HG03439 (cell line): ENCODE results near the gene RNF175.

Experiments used
- ATAC-seq: cut with Tn5 transposase; IDR thresholded peaks from one replicate; pipeline ENCODE4 v1.9.1; 2021; ENCODE audit warnings: mild to moderate bottlenecking, moderate library complexity; ENCODE audit not compliant: unreplicated experiment

The RNF175 gene

GRCh38 chr4:153759407-153760316 is at the start of gene RNF175:
Gene RNF175, minus strand, starts transcription at chr4:153760024. Its CDS starts 162 bp downstream, at chr4:153759862.
- no peak for ATAC-seq

DNA sequence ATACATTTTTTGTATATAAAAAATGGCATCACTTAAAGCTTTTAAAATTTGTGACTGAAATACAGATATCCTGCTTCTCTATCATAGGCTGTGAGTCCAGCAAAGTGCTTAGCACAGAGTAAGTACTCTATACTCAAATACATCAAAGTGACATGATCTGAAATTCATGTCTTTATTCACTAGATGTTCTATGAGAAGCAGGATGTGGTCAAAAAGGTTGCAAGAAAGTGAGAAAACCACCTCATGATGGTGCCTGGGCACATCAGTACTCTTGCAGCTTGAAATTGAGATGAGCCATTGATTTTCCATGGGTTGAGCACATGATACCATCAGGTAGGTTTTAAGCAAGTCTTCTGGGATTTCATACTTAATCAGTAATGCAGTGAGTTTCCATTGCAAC is 49.5 kb upstream of the RNF175 start:
- peak; percentile 44 for ATAC-seq

GRCh38 chr4:153808175-153808574 is 48.4 kb upstream of the RNF175 start:
- ATAC-seq, result no peak

- no peak for ATAC-seq
Observed at GRCh38 chr4:153806073-153806472, 46.2 kb upstream of the RNF175 start.

- no peak for ATAC-seq
Observed at GRCh38 chr4:153804722-153805121, 44.9 kb upstream of the RNF175 start.

DNA sequence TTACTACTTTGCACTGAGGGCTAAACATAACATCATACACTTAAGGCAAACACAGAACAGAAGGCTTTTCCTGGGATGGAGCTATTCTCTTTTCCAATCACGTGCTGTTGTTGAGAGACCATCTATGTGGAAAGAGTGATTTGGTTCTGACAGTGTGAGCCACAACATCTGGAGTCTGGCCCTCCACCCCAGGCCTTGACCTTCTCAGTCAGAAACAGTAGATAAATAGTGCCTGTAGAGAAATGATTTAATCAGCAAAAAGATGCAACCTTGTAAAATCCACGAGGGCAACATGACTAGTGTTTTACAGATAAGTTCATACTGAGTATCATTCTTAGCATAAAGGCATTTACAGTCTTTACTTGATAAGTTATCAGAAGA is 39.9 kb upstream of the RNF175 start:
- ATAC-seq, result no peak

GRCh38 chr4:153798901-153799693 is 39.3 kb upstream of the RNF175 start:
- ATAC-seq, result no peak

DNA sequence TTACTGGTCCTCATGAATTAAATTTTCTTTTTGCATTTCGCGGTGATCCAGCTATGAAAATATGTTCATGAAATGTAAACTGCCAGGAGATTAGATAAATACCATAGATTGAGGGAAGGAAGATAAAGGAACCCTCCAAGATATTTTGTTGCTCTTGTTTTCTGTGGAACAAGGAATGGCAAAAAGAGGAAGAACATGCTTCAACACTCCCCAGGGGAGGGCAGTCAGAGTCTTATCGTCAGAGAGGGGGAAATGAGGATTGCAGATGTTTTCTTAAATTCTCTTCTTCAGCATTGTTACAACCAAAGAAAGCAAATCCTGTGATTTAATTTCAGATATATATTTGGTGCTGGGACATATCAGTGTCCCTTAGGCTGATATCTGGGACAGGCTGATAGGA is 38.6 kb upstream of the RNF175 start:
- ATAC-seq, result no peak

DNA sequence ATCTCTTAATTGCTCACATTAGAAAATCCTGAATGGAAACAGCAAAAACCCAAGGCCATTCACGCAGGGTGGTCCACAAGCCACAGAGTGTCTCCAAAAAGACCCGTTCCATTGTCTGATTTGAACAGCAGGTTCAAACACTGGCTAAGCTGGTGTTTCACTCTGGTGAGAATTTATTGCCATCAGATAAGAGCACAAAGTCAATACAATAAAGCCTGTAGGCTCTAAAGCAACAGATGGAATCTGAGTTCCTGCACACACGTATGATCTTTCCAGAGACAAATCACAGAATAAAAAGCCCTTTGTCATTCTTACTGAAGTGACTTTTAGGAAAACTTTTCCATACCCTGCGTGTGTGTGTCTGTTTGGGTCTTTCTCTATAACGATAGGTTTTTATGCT is 34.2 kb upstream of the RNF175 start:
- no peak for ATAC-seq

- no peak for ATAC-seq
Observed at GRCh38 chr4:153792618-153793247, 32.9 kb upstream of the RNF175 start.

DNA sequence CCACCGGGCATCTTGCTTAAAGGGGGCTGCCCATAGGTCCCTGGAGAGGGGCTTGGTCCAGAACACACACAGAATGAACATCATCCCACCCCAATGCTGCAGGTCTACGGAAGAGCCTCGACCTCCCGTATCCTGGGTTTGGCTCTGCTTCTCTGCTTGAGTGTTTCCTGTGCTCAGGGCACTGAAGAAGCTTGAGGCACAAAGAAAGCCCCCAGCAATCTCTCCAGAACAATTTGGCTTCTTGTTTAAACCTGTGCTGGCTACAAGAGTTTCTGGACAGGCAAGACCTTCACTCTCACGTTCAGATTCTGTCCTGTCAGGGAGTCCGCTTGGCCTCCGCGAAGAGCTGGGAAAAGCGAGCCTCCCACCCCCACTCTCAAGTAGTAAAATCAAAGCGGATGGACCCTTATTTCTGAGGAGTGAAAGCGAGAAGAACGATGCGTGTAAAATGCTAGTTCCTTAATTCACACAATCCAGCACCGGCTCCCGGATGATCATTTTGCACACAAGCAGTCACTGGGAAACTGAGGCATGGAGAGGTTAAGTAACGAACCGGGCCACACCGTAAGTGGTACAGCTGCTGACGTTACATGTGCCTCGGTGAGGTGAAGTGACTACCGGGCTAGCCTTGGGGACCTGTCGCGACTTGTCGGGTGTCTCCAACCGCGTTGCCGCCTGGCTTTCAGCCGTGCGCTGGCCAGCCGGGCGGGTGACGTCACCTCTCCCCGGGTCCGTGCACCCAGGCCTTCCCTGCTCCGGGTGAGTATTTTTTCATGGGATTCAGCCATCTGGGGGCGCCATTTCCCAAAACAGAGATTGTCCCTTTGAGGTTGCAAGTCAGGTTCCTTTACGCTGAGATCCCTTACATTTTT is 32.2 kb upstream of the RNF175 start:
- no peak for ATAC-seq

DNA sequence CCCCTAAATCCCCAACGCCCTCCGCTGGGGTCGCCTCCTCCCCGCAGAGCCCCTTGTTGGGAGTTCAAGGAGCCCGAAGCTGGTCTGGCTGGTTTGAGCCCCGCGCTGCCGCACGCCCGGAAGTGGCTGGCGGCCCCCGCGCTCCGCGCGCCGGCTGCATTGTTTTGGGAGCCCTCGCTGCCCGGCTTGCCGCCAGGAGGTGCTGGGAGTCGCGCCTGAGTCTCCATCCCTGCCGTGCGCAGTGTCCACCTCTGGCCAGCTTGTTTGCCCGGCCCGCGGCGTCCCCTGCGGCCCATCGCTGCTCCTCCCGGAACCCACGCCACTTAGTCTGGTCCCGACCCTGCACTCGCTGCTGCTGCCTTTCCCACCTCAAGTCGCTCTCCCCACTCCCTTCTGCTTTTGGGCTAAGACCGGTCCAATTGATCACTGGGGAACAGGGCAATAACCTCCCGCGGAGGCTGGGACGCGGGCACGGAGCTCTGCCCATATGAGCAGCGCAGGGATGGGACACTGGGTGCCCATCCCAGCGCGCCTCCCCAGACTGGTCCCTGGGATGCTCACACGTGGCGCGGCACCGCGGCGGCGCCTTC is 31.2 kb upstream of the RNF175 start:
- no peak for ATAC-seq

DNA sequence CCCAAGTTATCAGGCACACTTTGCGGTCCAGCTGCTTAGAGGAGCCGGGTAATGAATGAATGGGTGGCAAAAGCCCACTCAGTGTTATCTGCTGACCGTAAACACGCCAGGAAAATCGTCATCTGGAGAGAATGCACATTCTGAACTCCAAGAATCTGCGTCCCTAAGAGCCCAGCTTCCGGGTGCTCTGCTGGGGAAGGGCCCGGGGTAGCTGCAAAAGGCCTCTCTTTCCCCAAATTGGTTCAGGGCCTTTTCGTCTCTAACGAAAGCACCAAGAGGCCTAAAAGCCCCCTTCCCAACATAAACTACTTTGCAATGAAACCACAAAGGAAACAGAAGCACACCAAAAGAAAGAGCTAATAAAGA is 30.7 kb upstream of the RNF175 start:
- ATAC-seq, result no peak

DNA sequence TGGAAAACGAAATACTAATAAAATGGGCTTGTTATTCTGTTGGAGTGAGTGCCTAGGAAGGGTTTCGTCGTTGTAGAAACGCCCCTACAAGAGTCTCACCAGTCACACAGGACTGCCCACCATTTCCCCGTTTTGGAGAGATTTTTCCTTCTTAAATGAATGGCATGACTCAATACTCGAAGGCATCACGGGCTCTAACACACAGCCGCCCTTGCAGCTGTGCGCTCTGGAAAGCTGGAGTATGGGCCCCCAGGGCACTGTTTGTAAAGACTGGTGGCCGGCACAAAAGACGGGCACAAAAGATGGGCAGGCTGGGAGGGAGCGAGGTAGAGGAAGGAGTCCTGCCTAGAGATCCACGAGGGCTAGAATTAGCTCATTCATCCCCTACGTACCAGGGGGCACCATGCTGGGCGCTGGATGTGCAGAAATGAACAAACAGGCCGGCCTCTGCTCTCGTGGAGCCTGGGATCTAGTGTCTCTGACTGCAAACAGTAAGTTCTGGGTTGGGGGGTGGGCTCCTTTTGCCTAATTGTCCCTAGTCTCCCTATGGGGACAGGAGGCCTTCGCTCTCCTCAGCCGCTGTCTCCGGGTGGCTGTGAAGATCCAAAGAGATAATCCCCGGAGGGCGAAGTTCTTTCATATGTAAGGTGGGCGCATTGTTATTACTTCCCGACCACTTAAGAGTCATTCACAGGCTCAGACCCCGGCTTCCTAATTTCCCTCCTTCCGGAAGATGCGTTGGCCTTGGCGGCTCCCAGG is 30.1 kb upstream of the RNF175 start:
- no peak for ATAC-seq

- ATAC-seq, result no peak
Observed at GRCh38 chr4:153788413-153789276, 28.8 kb upstream of the RNF175 start, which contains the start of gene SFRP2. Gene SFRP2, minus strand, starts transcription at chr4:153789083. Its CDS starts 248 bp downstream, at chr4:153788835.

GRCh38 chr4:153788051-153788412 is 28.2 kb upstream of the RNF175 start:
- no peak for ATAC-seq

DNA sequence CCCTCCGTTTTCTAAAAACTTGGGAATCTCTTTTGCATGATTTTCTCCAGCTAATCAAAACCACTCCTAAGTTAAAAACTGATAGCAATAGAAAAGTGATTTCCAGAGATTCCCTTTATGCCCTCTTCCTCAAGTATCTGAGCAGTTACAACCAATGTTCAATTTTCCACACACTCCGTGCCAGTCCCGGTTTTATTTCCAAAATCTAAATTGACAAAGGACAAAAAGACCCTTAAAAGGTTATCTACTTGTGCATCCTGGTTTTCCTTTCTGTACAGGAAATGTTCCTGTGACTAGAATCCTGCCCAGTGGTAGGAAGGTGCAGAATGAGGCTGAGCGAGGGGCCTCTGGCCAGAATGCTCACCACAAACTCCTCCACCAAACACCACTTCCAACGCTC is 27.8 kb upstream of the RNF175 start:
- no peak for ATAC-seq

- no peak for ATAC-seq
Observed at GRCh38 chr4:153787061-153787560, 27.3 kb upstream of the RNF175 start.
